Adipocyte (in vitro differentiated cells): ENCODE results near the gene THSD8.
A peak's percentile ranks its signal among the peaks of the same experiment; 100 is the strongest.
"Not testable (repeated sequence)": the region's sequence is repeated elsewhere in the genome, so short reads cannot be mapped to it uniquely, and the experiment has no call there.

Experiments
- DNase-seq: peaks from one replicate; pipeline ENCODE4 v3.0.0-alpha.2; 2015; ENCODE audit warnings: low read depth
- H3K27me3 ChIP-seq: replicated peaks from 2 replicates; pipeline ENCODE4 v1.7.0; 2013; ENCODE audit warnings: mild to moderate bottlenecking, low read length, moderate library complexity; ENCODE audit not compliant: control insufficient read depth, insufficient read depth
- H3K36me3 ChIP-seq: 2 replicates; pipeline ENCODE4 v1.7.0; 2013; ENCODE audit warnings: low read length, mild to moderate bottlenecking, moderate library complexity; ENCODE audit not compliant: control insufficient read depth, insufficient read depth, severe bottlenecking
- H3K4me1 ChIP-seq: 2 replicates; pipeline ENCODE4 v1.7.0; 2013; ENCODE audit warnings: mild to moderate bottlenecking, low read length, moderate library complexity; ENCODE audit not compliant: control insufficient read depth, insufficient read depth
- H3K4me3 ChIP-seq: 2 replicates; pipeline ENCODE4 v1.7.0; 2013; ENCODE audit warnings: mild to moderate bottlenecking, low read length, moderate library complexity
- H3K9ac ChIP-seq: 2 replicates; pipeline ENCODE4 v1.7.0; 2013; ENCODE audit warnings: mild to moderate bottlenecking, low read length, moderate library complexity
- H3K9me3 ChIP-seq: 2 replicates; pipeline ENCODE4 v1.7.0; 2013; ENCODE audit warnings: mild to moderate bottlenecking, low read length, moderate library complexity; ENCODE audit not compliant: control insufficient read depth

THSD8 gene

DNA sequence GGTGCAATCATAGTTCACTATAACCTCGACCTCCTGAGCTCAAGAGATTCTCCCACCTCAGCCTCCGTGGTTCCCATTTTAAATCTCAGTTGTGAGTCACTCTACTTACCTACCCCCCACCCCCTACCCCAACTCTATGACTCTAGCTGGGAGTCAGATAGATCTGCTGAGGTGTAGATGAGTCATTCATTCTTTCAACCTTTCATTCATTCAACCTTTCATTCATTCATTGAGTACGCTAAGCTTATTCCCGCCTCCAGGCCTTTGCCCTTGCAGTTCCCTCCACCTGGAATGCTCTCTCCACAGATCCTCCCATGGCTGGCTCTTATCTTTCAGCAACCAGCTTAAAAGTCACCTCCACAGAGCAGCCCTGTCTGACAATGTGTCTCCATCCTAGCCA, 35.4 kb downstream of the THSD8 start:
- Histone ChIP-seq H3K9ac (no peak overlapping the region), H3K4me1 (peaks cover 7% of the 10 kb centered on the region), H3K36me3 (no peaks in the 10 kb centered on the region), H3K4me3 (no peak overlapping the region), H3K9me3 (no peaks in the 10 kb centered on the region), H3K27me3 (peaks cover 82% of the 10 kb centered on the region)
- no peak for DNase-seq

DNA sequence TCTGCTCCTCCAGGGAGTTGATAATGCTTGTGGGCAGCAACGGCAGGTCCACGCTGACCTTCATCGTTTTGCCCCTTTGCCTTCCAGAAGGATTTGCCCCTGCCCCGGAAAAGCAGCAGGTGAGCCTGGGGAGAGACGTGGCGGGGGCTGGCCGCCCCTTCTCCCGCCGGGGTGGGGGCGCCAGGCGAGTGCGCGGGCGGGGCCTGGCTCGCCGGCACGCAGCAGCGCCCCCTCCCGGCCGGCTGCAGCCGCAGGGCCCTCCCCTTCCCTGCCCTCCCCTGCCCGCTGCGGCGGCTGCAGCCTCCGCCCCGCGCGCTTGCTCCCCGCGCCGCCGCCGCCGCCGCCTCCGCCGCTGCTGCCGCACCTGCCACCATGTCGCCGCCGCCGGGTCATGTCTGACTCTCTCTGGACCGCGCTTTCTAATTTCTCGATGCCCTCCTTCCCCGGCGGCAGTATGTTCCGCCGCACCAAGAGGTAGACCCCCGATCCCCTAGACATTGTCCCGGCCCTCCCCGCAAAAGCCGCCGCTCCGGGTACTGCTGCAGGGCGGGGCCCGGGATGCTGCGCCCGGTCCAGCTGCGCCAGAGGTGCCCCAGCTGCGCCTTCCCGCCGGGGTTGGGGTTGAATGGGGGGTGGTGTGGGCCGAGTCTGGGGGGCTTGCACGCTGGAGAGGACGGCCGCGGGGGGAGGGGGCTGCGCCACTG, 36.5 kb downstream of the THSD8 start, which contains the start of gene MAST1:
MAST1 (plus strand) TSS at position 334 of the 704 bp plus-strand sequence; CDS start at position 392, 58 bp downstream.
- peak; percentile 63 for DNase-seq
- H3K4me1 ChIP-seq: peaks cover 7% of the 10 kb centered on the region
- H3K36me3 ChIP-seq: no peaks in the 10 kb centered on the region
- H3K4me3 ChIP-seq: no peak within 1 kb of the TSS
- peaks cover 77% of the 10 kb centered on the region for H3K27me3 ChIP-seq
- no peaks in the 10 kb centered on the region for H3K9me3 ChIP-seq
- no peak within 1 kb of the TSS for H3K9ac ChIP-seq

GRCh38 chr19:12838886-12839756, 37.3 kb downstream of the THSD8 start:
- no peak overlapping the region for H3K9ac ChIP-seq
- no peak for DNase-seq
- peaks cover 76% of the 10 kb centered on the region for H3K27me3 ChIP-seq
- no peaks in the 10 kb centered on the region for H3K9me3 ChIP-seq
- H3K4me1 ChIP-seq: peaks cover 7% of the 10 kb centered on the region
- H3K36me3 ChIP-seq: no peaks in the 10 kb centered on the region
- H3K4me3 ChIP-seq: no peak overlapping the region

GRCh38 chr19:12840091-12841079, 38.5 kb downstream of the THSD8 start:
- peak; percentile 49 for DNase-seq
- no peak overlapping the region for H3K9ac ChIP-seq
- peak overlapping the region; percentile 47 for H3K4me3 ChIP-seq
- H3K36me3 ChIP-seq: no peaks in the 10 kb centered on the region
- H3K9me3 ChIP-seq: no peaks in the 10 kb centered on the region
- peaks cover 7% of the 10 kb centered on the region for H3K4me1 ChIP-seq
- H3K27me3 ChIP-seq: peaks cover 64% of the 10 kb centered on the region

DNA sequence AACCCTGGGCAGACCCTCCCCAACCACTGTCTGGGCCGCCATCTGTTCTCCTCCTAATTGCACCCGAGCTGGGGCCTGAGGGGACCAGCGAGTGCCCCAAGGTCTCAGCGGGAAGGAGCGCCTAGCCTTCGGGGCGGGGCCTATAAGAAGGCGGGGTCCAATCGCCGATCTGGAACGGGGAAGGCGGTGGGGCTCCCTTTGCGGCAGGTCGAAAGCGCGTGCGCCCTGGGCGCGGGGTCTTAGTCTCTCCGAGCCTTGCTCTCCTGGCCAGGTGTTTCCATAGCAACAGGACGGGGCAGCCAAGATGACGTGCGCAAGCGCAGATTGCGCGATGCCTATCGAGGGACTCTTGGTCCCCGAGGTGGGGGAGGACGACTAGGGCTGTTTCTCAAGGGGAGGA, 39.2 kb downstream of the THSD8 start:
- Histone ChIP-seq H3K9ac (no peak overlapping the region), H3K9me3 (no peaks in the 10 kb centered on the region), H3K4me3 (peak overlapping the region; percentile 47), H3K4me1 (peaks cover 7% of the 10 kb centered on the region), H3K27me3 (peaks cover 57% of the 10 kb centered on the region), H3K36me3 (no peaks in the 10 kb centered on the region)
- DNase-seq: peak; percentile 39

- peaks cover 47% of the 10 kb centered on the region for H3K27me3 ChIP-seq
- DNase-seq: no peak
- no peaks in the 10 kb centered on the region for H3K9me3 ChIP-seq
- peaks cover 7% of the 10 kb centered on the region for H3K4me1 ChIP-seq
- no peak overlapping the region for H3K4me3 ChIP-seq
- H3K36me3 ChIP-seq: no peaks in the 10 kb centered on the region
- no peak overlapping the region for H3K9ac ChIP-seq
These were observed 40.6 kb downstream of the THSD8 start for GRCh38 chr19:12842511-12842910.

- Histone ChIP-seq H3K9ac (no peak overlapping the region), H3K9me3 (no peaks in the 10 kb centered on the region), H3K4me1 (peaks cover 10% of the 10 kb centered on the region), H3K27me3 (peaks cover 41% of the 10 kb centered on the region), H3K4me3 (no peak overlapping the region), H3K36me3 (no peaks in the 10 kb centered on the region)
- no peak for DNase-seq
These were observed 41.5 kb downstream of the THSD8 start for GRCh38 chr19:12843328-12843727.

GRCh38 chr19:12843999-12844732, 42.3 kb downstream of the THSD8 start:
- H3K27me3 ChIP-seq: peaks cover 37% of the 10 kb centered on the region
- no peaks in the 10 kb centered on the region for H3K9me3 ChIP-seq
- H3K9ac ChIP-seq: no peak overlapping the region
- no peak for DNase-seq
- no peak overlapping the region for H3K4me3 ChIP-seq
- H3K4me1 ChIP-seq: peaks cover 10% of the 10 kb centered on the region
- no peaks in the 10 kb centered on the region for H3K36me3 ChIP-seq

GRCh38 chr19:12846613-12847012, 44.7 kb downstream of the THSD8 start:
- H3K4me3 ChIP-seq: not testable (repeated sequence)

More at GRCh38 chr19:12846613-12847012, 44.7 kb downstream of the THSD8 start:
- H3K27me3 ChIP-seq: peaks cover 15% of the 10 kb centered on the region
- H3K9ac ChIP-seq, DNase-seq, H3K9me3 ChIP-seq, H3K4me1 ChIP-seq, H3K36me3 ChIP-seq: not testable (repeated sequence)
